Medulla oblongata (tissue), 1 donor: ENCODE measurements around the gene IKBIP.
"Not testable (repeated sequence)": the region's sequence is repeated elsewhere in the genome, so short reads cannot be mapped to it uniquely, and the experiment has no call there.

Experiments used
- DNase-seq: peaks from one replicate; pipeline ENCODE4 v3.0.0-alpha.2; 2015; ENCODE audit errors: extremely low spot score

The IKBIP gene

DNA sequence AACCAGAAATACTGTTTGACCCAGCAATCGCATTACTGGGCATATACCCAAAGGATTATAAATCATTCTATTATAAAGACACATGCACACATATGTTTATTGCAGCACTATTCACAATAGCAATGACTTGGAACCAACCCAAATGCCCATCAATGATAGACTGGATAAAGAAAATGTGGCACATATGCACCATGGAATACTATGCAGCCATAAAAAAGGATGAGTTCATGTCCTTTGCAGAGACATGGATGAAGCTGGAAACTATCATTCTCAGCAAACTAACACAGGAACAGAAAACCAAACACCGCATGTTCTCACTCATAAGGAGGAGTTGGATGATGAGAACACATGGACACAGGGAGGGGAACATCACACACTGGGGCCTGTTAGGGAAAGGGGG, 67.8 kb downstream of the IKBIP start:
- DNase-seq = not testable (repeated sequence)

DNA sequence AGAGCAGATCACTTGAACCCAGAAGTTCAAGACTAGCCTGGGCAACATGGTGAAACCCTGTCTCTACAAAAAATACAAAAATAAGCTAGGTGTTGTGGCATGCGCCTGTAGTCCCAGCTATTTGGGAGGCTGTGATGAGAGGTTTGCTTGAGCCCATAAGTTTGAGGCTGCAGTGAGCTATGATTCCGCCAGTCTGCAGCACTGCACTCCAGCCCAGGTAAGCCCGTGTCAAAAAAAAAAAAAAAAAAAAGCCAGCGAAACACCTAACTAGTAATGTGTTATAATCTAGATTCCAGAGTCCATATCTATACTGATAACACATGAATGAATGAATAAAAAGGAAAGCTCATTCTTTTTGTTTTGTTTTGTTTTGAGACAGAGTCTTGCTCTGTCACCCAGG, 69.6 kb downstream of the IKBIP start:
- DNase-seq = no peak
